Gastrocnemius medialis (tissue), 4 donors: ENCODE results near the gene CRYAA.

Experiments used
- CTCF ChIP-seq, 5 experiments: fragments of 450-650 bp in 3 of 5; fragments of 200-600 bp in 2 of 5; sonication (generic) in 2 of 5; IDR thresholded peaks in 4 of 5; conservative IDR thresholded peaks in 1 of 5; 1 replicate in 4 of 5; 2 replicates in 1 of 5; pipeline ENCODE4 v1.5.1; 2016 to 2019; ENCODE audit warnings: antibody characterized with exemption in 5 of 5, mild to moderate bottlenecking in 3 of 5, moderate library complexity in 3 of 5
- POLR2A ChIP-seq, 2 donors: fragments of 450-650 bp; IDR thresholded peaks; one replicate each; pipeline ENCODE4 v1.6.1; 2017; ENCODE audit warnings: antibody characterized with exemption in 2 of 2, mild to moderate bottlenecking in 2 of 2, moderate library complexity in 2 of 2

DNA sequence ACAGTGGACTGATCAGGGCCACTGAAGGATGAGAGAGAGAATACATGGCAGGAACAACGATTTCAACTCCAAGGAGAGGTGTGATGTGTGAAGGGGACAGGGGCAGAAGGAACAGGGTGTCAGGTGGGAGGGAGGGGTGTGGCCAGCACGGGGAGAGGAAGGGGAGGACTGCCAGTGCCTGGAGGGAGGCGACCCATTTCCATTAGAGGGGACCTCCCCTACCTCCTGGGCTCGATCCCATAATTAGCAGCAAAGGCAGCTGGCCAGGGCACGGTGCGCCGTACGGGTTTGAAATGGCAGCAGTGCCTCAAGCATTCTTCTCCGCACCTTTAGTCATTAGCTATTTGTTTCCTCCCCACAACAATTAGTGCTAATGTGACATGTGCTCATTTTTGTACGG is 22.7 kb downstream of the CRYAA start:
- no peak for TF ChIP-seq CTCF (IDR thresholded peaks at IDR 0.05 in 4 of 5, conservative IDR thresholded peaks at IDR 0.05 in 1 of 5)
- no peak for TF ChIP-seq POLR2A (IDR thresholded peaks at IDR 0.05)
